Stimulated activated CD4-positive, alpha-beta T cell treated with anti-CD3 and anti-CD28 coated beads, Interleukin-4, amount 100 ng/mL, for 48 hours (primary cell): ENCODE data around the gene WARS2.
"Not testable (repeated sequence)": the region's sequence is repeated elsewhere in the genome, so short reads cannot be mapped to it uniquely, and the experiment has no call there.

Experiments
- DNase-seq, 2 donors: peaks; one replicate each; pipeline ENCODE4 v3.0.0-alpha.2; 2020; ENCODE audit warnings: low read depth in 2 of 2

Gene WARS2

GRCh38 chr1:119139403-119139802, 1.1 kb downstream of the WARS2 start:
- peak in 1 of 2 donors; percentile 7 for DNase-seq

- no peak for DNase-seq
These were observed 4.1 kb downstream of the WARS2 start for GRCh38 chr1:119136401-119136800.

- DNase-seq: no peak
These were observed 6.5 kb downstream of the WARS2 start for GRCh38 chr1:119133987-119134386.

GRCh38 chr1:119132179-119132578, 8.3 kb downstream of the WARS2 start:
- no peak for DNase-seq

GRCh38 chr1:119125874-119126273, 14.6 kb downstream of the WARS2 start:
- no peak for DNase-seq

GRCh38 chr1:119124764-119125163, 15.7 kb downstream of the WARS2 start:
- no peak for DNase-seq

- DNase-seq: not testable (repeated sequence)
These were observed 18.6 kb downstream of the WARS2 start for GRCh38 chr1:119121872-119122271.

GRCh38 chr1:119116725-119117124, 23.7 kb downstream of the WARS2 start:
- DNase-seq: no peak

GRCh38 chr1:119115736-119116135, 24.7 kb downstream of the WARS2 start:
- no peak for DNase-seq

- no peak for DNase-seq
These were observed 25.1 kb downstream of the WARS2 start for GRCh38 chr1:119115311-119115710.

- DNase-seq: no peak
These were observed 25.7 kb downstream of the WARS2 start for GRCh38 chr1:119114786-119115185.

- no peak for DNase-seq
These were observed 27.7 kb downstream of the WARS2 start for GRCh38 chr1:119112791-119113190.

GRCh38 chr1:119112244-119112643, 28.2 kb downstream of the WARS2 start:
- DNase-seq: no peak

GRCh38 chr1:119108988-119109387, 31.5 kb downstream of the WARS2 start:
- no peak for DNase-seq

GRCh38 chr1:119103764-119104163, 36.7 kb downstream of the WARS2 start:
- no peak for DNase-seq

GRCh38 chr1:119102051-119102450, 38.4 kb downstream of the WARS2 start:
- DNase-seq: no peak

GRCh38 chr1:119101563-119101962, 38.9 kb downstream of the WARS2 start:
- no peak for DNase-seq

- no peak for DNase-seq
These were observed 40.7 kb downstream of the WARS2 start for GRCh38 chr1:119099775-119100174.

GRCh38 chr1:119097380-119097779, 43.1 kb downstream of the WARS2 start:
- DNase-seq: no peak

GRCh38 chr1:119093721-119094120, 46.7 kb downstream of the WARS2 start:
- DNase-seq: no peak

- no peak for DNase-seq
These were observed 48.8 kb downstream of the WARS2 start for GRCh38 chr1:119091618-119092017.

GRCh38 chr1:119090250-119090649, 50.2 kb downstream of the WARS2 start:
- no peak for DNase-seq

- DNase-seq: no peak
These were observed 53.6 kb downstream of the WARS2 start for GRCh38 chr1:119086830-119087229.

GRCh38 chr1:119084798-119085197, 55.7 kb downstream of the WARS2 start:
- no peak for DNase-seq

GRCh38 chr1:119083980-119084379, 56.5 kb downstream of the WARS2 start:
- DNase-seq: no peak
